ENCODE data around the gene BRWD1. TPM values are rescaled to one million over a fixed set of nuclear protein-coding genes. Genes with fewer than 3 reads are reported as not detected.

BRWD1 gene
- total RNA-seq, 1 experiment from 2014 or later, result 141 TPM

DNA sequence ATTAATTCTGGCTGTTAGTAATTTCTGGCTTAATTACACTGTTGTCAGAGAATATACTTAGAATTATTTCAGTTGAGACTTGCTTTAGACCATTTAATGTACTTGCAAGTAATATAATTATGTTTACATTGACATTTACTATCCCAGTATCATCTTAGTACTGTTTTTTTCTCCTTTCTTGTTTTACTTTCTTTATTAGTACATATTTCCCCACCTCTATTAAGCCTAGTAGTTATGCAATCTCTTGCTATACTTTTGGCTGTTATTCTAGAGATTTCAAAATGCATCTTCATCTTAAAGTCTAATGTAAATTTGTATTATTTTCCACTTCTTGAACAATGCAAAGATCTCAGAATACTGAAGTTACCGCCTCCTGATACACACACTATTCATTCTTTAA, 24.4 kb downstream of the BRWD1 start:
- no peak overlapping the region for H3K4me2 ChIP-seq (ENCODE audit: low read depth, low read length, poor library complexity, severe bottlenecking)
- peaks cover 11% of the 10 kb centered on the region for H3K4me1 ChIP-seq (ENCODE audit: low read length)
- no peaks in the 10 kb centered on the region for H3K9me3 ChIP-seq (ENCODE audit: low read length)
- 0 out of 2 replicates have a peak, but pooled peaks cover 4% of the 10 kb centered on the region for H4K20me1 ChIP-seq (ENCODE audit: insufficient read depth, low read depth, low read length)
- no peak overlapping the region for H3K4me3 ChIP-seq (ENCODE audit: low read length)
- peaks cover 91% of the 10 kb centered on the region for H3K79me2 ChIP-seq (ENCODE audit: low read length)
- no peak overlapping the region for H3K27ac ChIP-seq (ENCODE audit: low read length)
- no peaks in the 10 kb centered on the region for H3K9me2 ChIP-seq (replicated peaks; ENCODE audit: insufficient read depth, low read length)
- H3K27me3 ChIP-seq (ENCODE audit: low read length), result no peaks in the 10 kb centered on the region
- H2AFZ ChIP-seq (ENCODE audit: low read length), result no peak overlapping the region
- DNase-seq, result no peak
- H3K36me3 ChIP-seq (ENCODE audit: insufficient read depth, low read length), result peaks cover 81% of the 10 kb centered on the region
- H3K9ac ChIP-seq (ENCODE audit: low read length), result no peak overlapping the region

DNA sequence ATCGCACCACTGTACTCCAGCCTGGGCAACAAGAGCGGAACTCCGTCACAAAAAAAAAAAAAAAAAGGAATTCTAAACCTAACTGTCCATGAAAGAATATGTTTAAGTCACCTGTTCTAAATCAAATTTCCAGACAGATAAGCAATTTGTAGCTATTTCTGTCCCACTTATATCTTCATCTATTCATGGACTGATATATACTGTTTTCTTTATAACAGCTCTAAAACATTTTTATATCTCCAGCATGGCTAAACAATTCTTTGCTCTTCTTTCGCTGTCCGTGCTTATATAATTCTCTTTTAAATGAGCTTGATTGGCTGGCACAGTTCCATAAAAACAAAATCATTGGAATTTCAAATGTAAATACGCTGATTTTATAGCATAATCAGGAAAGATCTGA, 30.5 kb downstream of the BRWD1 start:
- Histone ChIP-seq H3K27ac (ENCODE audit: low read length) (no peak overlapping the region), H3K79me2 (ENCODE audit: low read length) (peaks cover 74% of the 10 kb centered on the region), H3K9me3 (ENCODE audit: low read length) (no peaks in the 10 kb centered on the region), H3K27me3 (ENCODE audit: low read length) (no peaks in the 10 kb centered on the region), H3K9ac (ENCODE audit: low read length) (no peak overlapping the region), H3K9me2 (replicated peaks; ENCODE audit: insufficient read depth, low read length) (no peaks in the 10 kb centered on the region), H4K20me1 (ENCODE audit: insufficient read depth, low read depth, low read length) (0 out of 2 replicates have a peak, but pooled peaks cover 6% of the 10 kb centered on the region), H3K4me3 (ENCODE audit: low read length) (no peak overlapping the region), H3K4me1 (ENCODE audit: low read length) (peaks cover 11% of the 10 kb centered on the region), H3K4me2 (ENCODE audit: low read depth, low read length, poor library complexity, severe bottlenecking) (no peak overlapping the region), H2AFZ (ENCODE audit: low read length) (no peak overlapping the region), H3K36me3 (ENCODE audit: insufficient read depth, low read length) (peaks cover 54% of the 10 kb centered on the region)
- DNase-seq, result no peak

DNA sequence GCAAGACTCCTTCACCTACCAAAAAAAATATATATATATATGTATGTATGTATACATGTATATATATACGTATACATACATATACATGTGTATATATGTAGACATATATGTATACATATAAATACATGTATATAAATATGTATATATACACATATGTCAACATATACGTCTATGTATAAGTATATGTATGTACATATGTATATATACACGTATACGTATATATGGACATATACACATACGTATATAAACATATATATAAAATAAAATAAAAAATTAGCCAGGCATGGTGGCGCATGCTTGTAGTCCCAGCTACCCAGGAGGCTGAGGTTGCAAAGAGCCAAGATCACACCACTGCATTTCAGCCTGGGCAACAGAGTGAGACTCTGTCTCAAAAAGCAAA, 31.6 kb downstream of the BRWD1 start:
- Histone ChIP-seq H4K20me1 (ENCODE audit: insufficient read depth, low read depth, low read length) (0 out of 2 replicates have a peak, but pooled peaks cover 6% of the 10 kb centered on the region), H3K4me2 (ENCODE audit: low read depth, low read length, poor library complexity, severe bottlenecking) (no peak overlapping the region), H3K79me2 (ENCODE audit: low read length) (peaks cover 64% of the 10 kb centered on the region), H2AFZ (ENCODE audit: low read length) (no peak overlapping the region), H3K36me3 (ENCODE audit: insufficient read depth, low read length) (peaks cover 47% of the 10 kb centered on the region), H3K4me3 (ENCODE audit: low read length) (no peak overlapping the region), H3K27ac (ENCODE audit: low read length) (no peak overlapping the region), H3K9me2 (replicated peaks; ENCODE audit: insufficient read depth, low read length) (no peaks in the 10 kb centered on the region), H3K4me1 (ENCODE audit: low read length) (peaks cover 11% of the 10 kb centered on the region), H3K9ac (ENCODE audit: low read length) (no peak overlapping the region), H3K9me3 (ENCODE audit: low read length) (no peaks in the 10 kb centered on the region), H3K27me3 (ENCODE audit: low read length) (no peaks in the 10 kb centered on the region)
- DNase-seq, result no peak

- peaks cover 50% of the 10 kb centered on the region for H3K36me3 ChIP-seq (ENCODE audit: insufficient read depth, low read length)
- no peak for DNase-seq
- no peaks in the 10 kb centered on the region for H3K9me3 ChIP-seq (ENCODE audit: low read length)
- H2AFZ ChIP-seq (ENCODE audit: low read length), result no peak overlapping the region
- H3K4me3 ChIP-seq (ENCODE audit: low read length), result no peak overlapping the region
- H3K79me2 ChIP-seq (ENCODE audit: low read length), result peaks cover 64% of the 10 kb centered on the region
- no peaks in the 10 kb centered on the region for H3K27me3 ChIP-seq (ENCODE audit: low read length)
- no peak overlapping the region for H3K4me2 ChIP-seq (ENCODE audit: low read depth, low read length, poor library complexity, severe bottlenecking)
- H4K20me1 ChIP-seq (ENCODE audit: insufficient read depth, low read depth, low read length), result 0 out of 2 replicates have a peak, but pooled peaks cover 6% of the 10 kb centered on the region
- peaks cover 11% of the 10 kb centered on the region for H3K4me1 ChIP-seq (ENCODE audit: low read length)
- no peak overlapping the region for H3K27ac ChIP-seq (ENCODE audit: low read length)
- no peaks in the 10 kb centered on the region for H3K9me2 ChIP-seq (replicated peaks; ENCODE audit: insufficient read depth, low read length)
- H3K9ac ChIP-seq (ENCODE audit: low read length), result no peak overlapping the region
These were observed 32.2 kb downstream of the BRWD1 start for GRCh38 chr21:39281207-39281606.

DNA sequence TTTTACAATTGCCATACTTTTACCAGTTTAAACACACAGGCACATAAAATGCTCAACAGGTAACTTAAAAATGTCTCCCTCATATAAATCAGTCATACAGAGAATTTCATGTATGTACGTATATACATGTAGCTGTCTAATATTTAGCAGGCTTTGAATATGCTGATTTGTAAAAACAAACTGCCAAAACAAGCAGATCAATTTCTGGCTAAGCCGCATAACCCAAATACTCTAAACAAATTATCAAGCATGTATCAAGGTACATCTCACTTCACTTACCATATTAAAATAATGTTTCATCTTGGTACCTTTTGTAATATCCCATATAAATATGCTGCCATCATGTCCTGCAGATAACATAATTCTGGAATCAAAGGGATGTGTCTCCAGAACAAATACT, 43.8 kb downstream of the BRWD1 start:
- Histone ChIP-seq H3K79me2 (ENCODE audit: low read length) (peaks cover 69% of the 10 kb centered on the region), H3K4me2 (ENCODE audit: low read depth, low read length, poor library complexity, severe bottlenecking) (no peak overlapping the region), H4K20me1 (ENCODE audit: insufficient read depth, low read depth, low read length) (no peaks in the 10 kb centered on the region), H3K4me3 (ENCODE audit: low read length) (no peak overlapping the region), H3K4me1 (ENCODE audit: low read length) (no peaks in the 10 kb centered on the region), H3K27me3 (ENCODE audit: low read length) (no peaks in the 10 kb centered on the region), H3K27ac (ENCODE audit: low read length) (no peak overlapping the region), H3K9me3 (ENCODE audit: low read length) (no peaks in the 10 kb centered on the region), H3K9me2 (replicated peaks; ENCODE audit: insufficient read depth, low read length) (no peaks in the 10 kb centered on the region), H3K36me3 (ENCODE audit: insufficient read depth, low read length) (peaks cover 71% of the 10 kb centered on the region), H2AFZ (ENCODE audit: low read length) (no peak overlapping the region), H3K9ac (ENCODE audit: low read length) (no peak overlapping the region)
- no peak for DNase-seq

DNA sequence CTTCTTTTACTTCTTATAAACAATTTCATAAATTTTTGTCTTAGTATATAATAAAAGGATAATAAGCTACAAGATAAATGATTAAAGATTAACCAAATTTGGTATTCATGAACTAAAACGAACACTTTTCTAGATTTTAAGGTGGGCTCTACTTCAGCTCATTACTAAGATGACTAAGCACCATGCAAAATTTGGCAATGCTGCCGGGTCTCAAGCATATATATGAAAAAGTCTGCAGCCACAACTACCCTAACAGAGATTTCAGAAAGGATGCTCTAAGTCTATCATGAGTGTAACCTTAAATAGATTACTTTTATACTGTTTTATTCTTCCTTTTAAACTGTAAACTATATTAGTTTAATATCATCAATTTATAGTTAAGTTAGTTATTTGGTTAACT, 47.8 kb downstream of the BRWD1 start:
- no peaks in the 10 kb centered on the region for H3K9me3 ChIP-seq (ENCODE audit: low read length)
- no peaks in the 10 kb centered on the region for H3K27me3 ChIP-seq (ENCODE audit: low read length)
- no peaks in the 10 kb centered on the region for H3K4me1 ChIP-seq (ENCODE audit: low read length)
- H3K4me3 ChIP-seq (ENCODE audit: low read length), result no peak overlapping the region
- no peak overlapping the region for H3K9ac ChIP-seq (ENCODE audit: low read length)
- H4K20me1 ChIP-seq (ENCODE audit: insufficient read depth, low read depth, low read length), result 0 out of 2 replicates have a peak, but pooled peaks cover 3% of the 10 kb centered on the region
- H3K79me2 ChIP-seq (ENCODE audit: low read length), result peaks cover 83% of the 10 kb centered on the region
- H3K4me2 ChIP-seq (ENCODE audit: low read depth, low read length, poor library complexity, severe bottlenecking), result no peak overlapping the region
- peaks cover 79% of the 10 kb centered on the region for H3K36me3 ChIP-seq (ENCODE audit: insufficient read depth, low read length)
- H3K9me2 ChIP-seq (replicated peaks; ENCODE audit: insufficient read depth, low read length), result no peaks in the 10 kb centered on the region
- no peak overlapping the region for H2AFZ ChIP-seq (ENCODE audit: low read length)
- H3K27ac ChIP-seq (ENCODE audit: low read length), result no peak overlapping the region
- no peak for DNase-seq

DNA sequence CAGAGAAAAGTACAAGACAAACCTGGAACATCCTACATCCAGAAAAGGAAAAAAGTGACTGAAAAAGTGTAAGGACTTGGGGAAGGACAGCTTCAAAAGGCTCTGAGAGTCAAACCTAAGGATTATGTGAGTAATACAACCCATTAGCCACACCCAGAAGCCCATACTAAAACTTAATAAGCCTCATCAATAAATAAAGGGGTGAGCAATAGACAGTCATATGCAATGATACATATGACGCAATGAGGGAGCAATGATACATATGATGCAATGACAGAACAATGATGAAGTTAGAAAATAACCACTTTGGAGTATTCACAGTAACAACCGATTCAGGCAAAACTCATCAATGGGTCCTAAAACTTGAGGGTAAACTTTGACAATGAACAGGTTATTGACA, 50.1 kb downstream of the BRWD1 start:
- Histone ChIP-seq H3K4me3 (ENCODE audit: low read length) (no peak overlapping the region), H3K9ac (ENCODE audit: low read length) (no peak overlapping the region), H3K79me2 (ENCODE audit: low read length) (peaks cover 85% of the 10 kb centered on the region), H4K20me1 (ENCODE audit: insufficient read depth, low read depth, low read length) (peaks cover 9% of the 10 kb centered on the region; the same call in 1 of the 2 replicates), H2AFZ (ENCODE audit: low read length) (no peak overlapping the region), H3K9me3 (ENCODE audit: low read length) (no peaks in the 10 kb centered on the region), H3K4me1 (ENCODE audit: low read length) (no peaks in the 10 kb centered on the region), H3K27me3 (ENCODE audit: low read length) (no peaks in the 10 kb centered on the region), H3K36me3 (ENCODE audit: insufficient read depth, low read length) (peaks cover 71% of the 10 kb centered on the region), H3K27ac (ENCODE audit: low read length) (no peak overlapping the region), H3K9me2 (replicated peaks; ENCODE audit: insufficient read depth, low read length) (no peaks in the 10 kb centered on the region), H3K4me2 (ENCODE audit: low read depth, low read length, poor library complexity, severe bottlenecking) (no peak overlapping the region)
- DNase-seq, result no peak

DNA sequence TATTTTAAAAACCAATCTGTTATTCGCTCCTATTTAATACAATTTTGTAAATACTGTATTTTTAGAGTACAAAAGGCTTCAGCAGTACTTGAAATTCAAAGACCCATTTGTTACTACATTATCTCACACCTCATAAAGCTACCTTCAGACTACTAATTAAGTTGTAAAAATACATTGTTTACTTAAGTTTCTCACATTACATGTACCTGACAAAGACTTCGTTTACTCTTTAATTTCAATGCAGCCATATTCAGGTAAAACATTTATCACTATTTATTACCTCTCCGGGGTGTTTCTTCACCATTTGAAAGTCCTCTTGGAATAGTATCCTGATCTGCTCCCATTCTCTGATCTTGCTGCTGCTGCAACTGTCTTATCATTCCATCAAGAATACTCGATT, 55.2 kb downstream of the BRWD1 start:
- Histone ChIP-seq H3K27ac (ENCODE audit: low read length) (no peak overlapping the region), H4K20me1 (ENCODE audit: insufficient read depth, low read depth, low read length) (peaks cover 9% of the 10 kb centered on the region; the same call in 1 of the 2 replicates), H3K79me2 (ENCODE audit: low read length) (peaks cover 77% of the 10 kb centered on the region), H3K4me1 (ENCODE audit: low read length) (no peaks in the 10 kb centered on the region), H3K27me3 (ENCODE audit: low read length) (no peaks in the 10 kb centered on the region), H3K36me3 (ENCODE audit: insufficient read depth, low read length) (peaks cover 58% of the 10 kb centered on the region), H3K9ac (ENCODE audit: low read length) (no peak overlapping the region), H3K4me3 (ENCODE audit: low read length) (no peak overlapping the region), H3K4me2 (ENCODE audit: low read depth, low read length, poor library complexity, severe bottlenecking) (no peak overlapping the region), H2AFZ (ENCODE audit: low read length) (no peak overlapping the region), H3K9me2 (replicated peaks; ENCODE audit: insufficient read depth, low read length) (no peaks in the 10 kb centered on the region), H3K9me3 (ENCODE audit: low read length) (no peaks in the 10 kb centered on the region)
- no peak for DNase-seq

- H3K4me1 ChIP-seq (ENCODE audit: low read length), result no peaks in the 10 kb centered on the region
- no peak overlapping the region for H3K27ac ChIP-seq (ENCODE audit: low read length)
- H3K36me3 ChIP-seq (ENCODE audit: insufficient read depth, low read length), result peaks cover 77% of the 10 kb centered on the region
- no peak for DNase-seq
- peaks cover 82% of the 10 kb centered on the region for H3K79me2 ChIP-seq (ENCODE audit: low read length)
- H3K9me3 ChIP-seq (ENCODE audit: low read length), result no peaks in the 10 kb centered on the region
- H3K4me3 ChIP-seq (ENCODE audit: low read length), result no peak overlapping the region
- H2AFZ ChIP-seq (ENCODE audit: low read length), result no peak overlapping the region
- no peaks in the 10 kb centered on the region for H3K9me2 ChIP-seq (replicated peaks; ENCODE audit: insufficient read depth, low read length)
- H3K9ac ChIP-seq (ENCODE audit: low read length), result no peak overlapping the region
- H4K20me1 ChIP-seq (ENCODE audit: insufficient read depth, low read depth, low read length), result peaks cover 3% of the 10 kb centered on the region; the same call in 1 of the 2 replicates
- H3K27me3 ChIP-seq (ENCODE audit: low read length), result no peaks in the 10 kb centered on the region
- no peak overlapping the region for H3K4me2 ChIP-seq (ENCODE audit: low read depth, low read length, poor library complexity, severe bottlenecking)
These were observed 62.1 kb downstream of the BRWD1 start for GRCh38 chr21:39251326-39251725.

Data from Karpas-422 (cell line).